ENCODE measurements around the gene SLC43A2.

DNA sequence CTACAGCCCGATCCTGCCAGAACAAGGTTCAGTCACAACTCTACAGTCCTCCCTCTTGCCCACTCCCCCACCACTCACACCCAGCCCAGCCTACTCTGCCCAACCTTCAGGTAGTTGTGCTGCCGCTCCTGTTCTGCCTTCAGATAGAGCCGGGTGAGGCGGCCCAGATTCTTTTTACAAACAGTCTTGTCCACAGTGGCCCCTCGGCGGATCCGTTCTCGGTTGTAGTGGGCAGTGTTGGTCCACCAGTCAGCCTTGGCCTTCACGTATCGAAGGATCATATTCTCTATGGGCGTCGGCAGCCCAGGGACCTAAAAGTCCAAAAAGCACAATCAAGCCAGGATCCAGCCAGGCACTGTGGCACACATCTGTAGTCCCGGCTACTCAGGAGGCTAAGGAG, 47.8 kb upstream of the SLC43A2 start:
- TF ChIP-seq GATA3 (IDR thresholded peaks at IDR 0.05; ENCODE audit: low read depth, low read length) = no peak
- TF ChIP-seq GATA2 (IDR thresholded peaks at IDR 0.05; ENCODE audit: low read depth, low read length) = no peak
